Esophagus muscularis mucosa (tissue), 4 donors: ENCODE data around the gene CEP97. TPM values are rescaled to one million over a fixed set of nuclear protein-coding genes. Genes with fewer than 3 reads are reported as not detected.
A peak's percentile ranks its signal among the peaks of the same experiment; 100 is the strongest.
"Not testable (repeated sequence)": the region's sequence is repeated elsewhere in the genome, so short reads cannot be mapped to it uniquely, and the experiment has no call there.

Experiments
- DNase-seq: peaks from one replicate; pipeline ENCODE4 v3.0.0-alpha.2; 2017; ENCODE audit errors: extremely low spot score
- H3K27ac ChIP-seq, 4 donors: fragments of 200-600 bp; sonication (generic); replicated peaks in 1 of 4; 1 replicate in 3 of 4; 2 replicates in 1 of 4; pipeline ENCODE4 v1.5.1; 2016 to 2019; ENCODE audit warnings: mild to moderate bottlenecking in 1 of 4
- H3K27me3 ChIP-seq, 4 donors: fragments of 200-600 bp; sonication (generic); one replicate each; pipeline versions ENCODE4 v1.5.1 to v1.6.0; 2016 to 2019
- H3K36me3 ChIP-seq, 4 donors: fragments of 200-600 bp; sonication (generic); one replicate each; pipeline ENCODE4 v1.5.1; 2016 to 2019
- H3K4me1 ChIP-seq, 4 donors: fragments of 200-600 bp; sonication (generic); one replicate each; pipeline ENCODE4 v1.5.1; 2016 to 2019
- H3K4me3 ChIP-seq, 4 donors: fragments of 200-600 bp; sonication (generic); 1 replicate in 2 of 4; 2 replicates in 2 of 4; pipeline ENCODE4 v1.5.1; 2016 to 2019; ENCODE audit warnings: mild to moderate bottlenecking in 4 of 4, moderate library complexity in 1 of 4
- H3K9me3 ChIP-seq, 4 donors: fragments of 200-600 bp; sonication (generic); 1 replicate in 3 of 4; 2 replicates in 1 of 4; pipeline ENCODE4 v1.5.1; 2016 to 2019
- CTCF ChIP-seq, 3 experiments: fragments of 200-600 bp in 2 of 3; fragments of 450-650 bp in 1 of 3; sonication (generic) in 2 of 3; IDR thresholded peaks; one replicate each; pipeline ENCODE4 v1.5.1; 2017 to 2019; ENCODE audit warnings: antibody characterized with exemption in 3 of 3, mild to moderate bottlenecking in 2 of 3, moderate library complexity in 1 of 3
- EP300 ChIP-seq: sonication (generic); formaldehyde crosslinking; IDR thresholded peaks from one replicate; pipeline ENCODE4 v1.6.1; 2017; ENCODE audit warnings: antibody characterized with exemption
- POLR2A ChIP-seq: fragments of 450-650 bp; IDR thresholded peaks from one replicate; pipeline ENCODE4 v1.6.1; 2017; ENCODE audit warnings: antibody characterized with exemption, moderate library complexity, mild to moderate bottlenecking, low read depth
- POLR2AphosphoS5 ChIP-seq, 2 donors: sonication (generic); formaldehyde crosslinking; IDR thresholded peaks; one replicate each; pipeline ENCODE4 v1.6.1; 2017; ENCODE audit warnings: antibody characterized with exemption in 2 of 2
- WGBS: methylation state at CpG from one replicate; pipeline ENCODE4 v1.1.5; 2018; 5-methylcytosine and 5-hydroxymethylcytosine counted together
- intact Hi-C: fragments of 100-400 bp; cut with DNase I; formaldehyde crosslinking; loops from one replicate; pipeline ENCODE4 v1.15.1; 2023
- total RNA-seq, 4 donors: library from RNA; depleted of rRNA; stranded (reverse); fragments of >200 nt; gene quantifications; one replicate each; pipeline versions ENCODE4 v1.1.0 to v1.2.1, GENCODE V29; 2016

CEP97 gene
- total RNA-seq, 4 donors from 2014 or later: 7.2 to 10.4 (median 8.0) TPM

- 76% methylated on average over 13 of the region's 13 CpGs for WGBS
- H3K4me3 ChIP-seq, intact Hi-C loops, H3K9me3 ChIP-seq, DNase-seq, H3K27me3 ChIP-seq, H3K36me3 ChIP-seq, H3K27ac ChIP-seq: not testable (repeated sequence)
- peak; percentile 35 to 57 (median 57) for TF ChIP-seq CTCF (IDR thresholded peaks at IDR 0.05)
- peaks cover 0 to 19% (median 13%) of the 10 kb centered on the region in 4 donors for H3K4me1 ChIP-seq
Measured at GRCh38 chr3:101693540-101693939, 30.9 kb upstream of the CEP97 start.

- peaks cover 0 to 19% (median 13%) of the 10 kb centered on the region in 4 donors for H3K4me1 ChIP-seq
- intact Hi-C loops, H3K4me3 ChIP-seq, H3K9me3 ChIP-seq, H3K36me3 ChIP-seq, DNase-seq, H3K27me3 ChIP-seq, H3K27ac ChIP-seq: not testable (repeated sequence)
- 92% methylated on average over 4 of the region's 4 CpGs for WGBS
Measured at GRCh38 chr3:101694836-101695235, 29.6 kb upstream of the CEP97 start.

- no peaks in the 10 kb centered on the region for H3K27me3 ChIP-seq
- H3K4me3 ChIP-seq: no peak overlapping the region
- no peaks in the 10 kb centered on the region for H3K9me3 ChIP-seq
- intact Hi-C loops: no loop called here
- H3K4me1 ChIP-seq: peaks cover 0 to 13% (median 11%) of the 10 kb centered on the region in 4 donors
- no peak overlapping the region for H3K27ac ChIP-seq
- DNase-seq: no peak
- TF ChIP-seq CTCF (IDR thresholded peaks at IDR 0.05): peak; percentile 74 to 87 (median 79)
- no peak for TF ChIP-seq EP300
- WGBS: 32% methylated on average over 10 of the region's 10 CpGs
- no peaks in the 10 kb centered on the region for H3K36me3 ChIP-seq
Measured at GRCh38 chr3:101695779-101696372, 28.5 kb upstream of the CEP97 start.

DNA sequence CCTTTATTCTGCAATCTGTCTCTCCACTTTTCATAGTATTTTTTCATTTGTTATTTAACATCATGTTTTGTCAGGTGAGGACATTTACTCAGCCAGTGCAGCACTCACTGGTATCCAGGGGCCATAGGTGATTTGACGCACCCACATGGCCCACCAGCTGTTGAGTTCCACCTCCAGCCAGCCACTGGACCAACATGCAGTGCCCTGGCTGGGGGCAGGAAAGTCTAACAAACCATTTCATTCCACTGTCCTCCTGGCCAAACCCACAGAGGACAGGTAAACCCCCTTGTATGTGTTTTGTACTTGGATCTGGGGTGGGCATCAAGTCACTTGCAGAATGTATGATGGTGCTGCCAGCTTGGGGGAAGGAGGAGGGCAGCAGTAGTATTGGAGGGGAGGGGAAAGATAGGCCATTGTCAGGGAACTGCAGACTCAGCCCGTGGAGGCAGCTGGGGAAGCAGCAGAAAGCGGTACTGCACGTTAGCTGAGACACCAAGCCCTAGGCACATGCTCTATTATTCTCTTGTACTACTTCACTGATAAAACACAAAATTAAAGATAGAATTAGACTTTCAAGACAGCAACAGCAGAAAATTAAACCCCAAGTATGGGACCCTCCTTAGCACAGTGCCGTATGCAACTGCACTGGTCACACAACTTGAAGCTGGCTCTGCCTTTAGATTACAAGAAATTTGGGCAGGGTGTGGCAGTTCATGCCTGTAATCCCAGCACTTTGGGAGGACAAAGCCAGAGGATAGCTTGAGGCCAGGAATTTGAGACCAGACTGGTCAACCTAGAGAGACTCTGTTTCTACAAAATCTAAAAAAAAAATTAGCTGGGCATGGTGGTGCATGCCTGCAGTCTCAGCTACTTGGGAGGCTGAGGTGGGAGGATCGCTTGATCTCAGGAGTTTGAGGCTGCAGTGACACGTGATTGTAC lies 22.4 kb upstream of the CEP97 start:
- WGBS: 85% methylated on average over 7 of the region's 7 CpGs
- Histone ChIP-seq H3K4me1 (no peaks in the 10 kb centered on the region), H3K9me3 (no peaks in the 10 kb centered on the region), H3K27me3 (no peaks in the 10 kb centered on the region), H3K4me3 (no peak overlapping the region), H3K27ac (no peak overlapping the region), H3K36me3 (no peaks in the 10 kb centered on the region)
- no peak for DNase-seq
- intact Hi-C loops: no loop called here
- TF ChIP-seq EP300 (no peak), POLR2A (no peak), CTCF (IDR thresholded peaks at IDR 0.05) (no peak)

DNA sequence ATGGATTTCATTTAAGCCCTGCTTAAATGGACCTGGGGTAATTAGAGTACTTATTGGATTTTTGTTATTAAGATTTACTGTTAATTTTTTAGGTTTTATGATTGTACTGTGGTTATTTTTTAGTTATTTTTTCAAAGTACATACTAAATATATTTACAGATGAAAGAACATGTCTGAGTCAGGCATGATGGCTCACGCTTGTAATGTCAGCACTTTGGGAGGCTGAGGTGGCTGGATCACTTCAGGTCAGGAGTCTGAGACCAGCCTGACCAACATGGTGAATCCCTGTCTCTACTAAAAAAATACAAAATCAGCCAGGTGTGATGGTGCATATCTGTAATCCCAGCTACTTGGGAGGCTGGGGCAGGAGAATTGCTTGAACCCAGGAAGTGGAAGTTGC lies 21.7 kb upstream of the CEP97 start:
- H3K9me3 ChIP-seq: no peaks in the 10 kb centered on the region
- H3K4me3 ChIP-seq: no peak overlapping the region
- no peaks in the 10 kb centered on the region for H3K4me1 ChIP-seq
- intact Hi-C loops: no loop called here
- no peaks in the 10 kb centered on the region for H3K36me3 ChIP-seq
- no peak for TF ChIP-seq CTCF (IDR thresholded peaks at IDR 0.05)
- no peak for TF ChIP-seq EP300
- TF ChIP-seq POLR2A: no peak
- TF ChIP-seq POLR2AphosphoS5 (IDR thresholded peaks at IDR 0.05): no peak
- H3K27me3 ChIP-seq: no peaks in the 10 kb centered on the region
- H3K27ac ChIP-seq: no peak overlapping the region
- DNase-seq: no peak
- WGBS: 89% methylated on average over 1 of the region's 1 CpG
